Measurements from ENCODE around the gene SLC2A6. TPM values are rescaled to one million over a fixed set of nuclear protein-coding genes. Genes with fewer than 3 reads are reported as not detected.

Gene SLC2A6
- total RNA-seq, 4 donors from 2014 or later, result 0.29 to 3.7 (median 0.49) TPM

DNA sequence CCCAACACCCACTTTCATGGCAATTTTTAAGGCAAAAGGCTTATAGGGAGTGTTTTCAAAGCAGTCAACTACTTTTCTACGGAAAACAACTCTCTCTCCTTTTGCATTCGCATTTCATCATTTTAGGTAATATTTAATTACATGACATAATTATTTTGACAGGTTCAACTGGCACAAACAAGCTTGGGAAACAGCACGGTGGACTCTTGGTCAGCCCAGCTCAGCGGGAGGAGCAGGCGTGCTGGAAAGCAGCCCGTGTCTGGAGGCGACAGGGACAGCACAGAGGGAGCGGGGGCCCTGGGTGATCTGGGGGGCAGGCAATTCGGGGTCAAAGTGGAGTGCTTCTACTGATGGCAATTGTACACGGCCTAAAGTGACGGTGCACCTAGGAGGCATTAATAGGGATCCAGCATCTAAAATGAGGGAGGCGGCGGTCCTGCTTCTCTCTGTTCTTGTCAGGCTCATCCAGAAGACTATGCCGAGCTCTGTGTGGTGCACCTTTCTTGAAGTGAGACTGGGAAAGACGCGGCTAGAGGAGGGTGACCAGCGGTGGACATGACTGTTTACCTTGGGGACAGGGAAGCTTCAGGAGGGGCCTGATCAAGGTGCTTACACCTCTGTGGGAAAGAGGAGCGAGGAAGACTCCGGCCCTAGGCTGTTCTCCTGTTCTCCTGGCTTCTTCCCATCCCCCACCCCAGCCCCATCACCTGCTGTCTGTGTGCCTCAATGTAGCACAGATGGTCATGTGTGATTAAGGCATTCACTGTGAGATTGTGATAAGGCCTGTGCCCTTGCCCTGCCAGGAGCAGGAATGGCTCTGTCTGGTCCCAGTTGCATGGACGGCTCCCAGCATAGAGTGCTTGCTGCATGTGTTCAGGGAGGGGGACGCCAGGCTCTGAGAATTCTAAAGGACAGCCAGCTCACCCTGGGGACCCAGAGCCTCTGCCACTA, 42.5 kb upstream of the SLC2A6 start:
- Histone ChIP-seq H3K27me3 (peaks cover 3% of the 10 kb centered on the region), H3K4me1 (peaks cover 3% of the 10 kb centered on the region), H3K9me3 (no peaks in the 10 kb centered on the region), H3K27ac (no peak overlapping the region), H3K4me3 (no peak overlapping the region), H3K36me3 (no peaks in the 10 kb centered on the region)
- WGBS, result 88% methylated on average over 16 of the region's 21 CpGs
- TF ChIP-seq, protein P1, sequence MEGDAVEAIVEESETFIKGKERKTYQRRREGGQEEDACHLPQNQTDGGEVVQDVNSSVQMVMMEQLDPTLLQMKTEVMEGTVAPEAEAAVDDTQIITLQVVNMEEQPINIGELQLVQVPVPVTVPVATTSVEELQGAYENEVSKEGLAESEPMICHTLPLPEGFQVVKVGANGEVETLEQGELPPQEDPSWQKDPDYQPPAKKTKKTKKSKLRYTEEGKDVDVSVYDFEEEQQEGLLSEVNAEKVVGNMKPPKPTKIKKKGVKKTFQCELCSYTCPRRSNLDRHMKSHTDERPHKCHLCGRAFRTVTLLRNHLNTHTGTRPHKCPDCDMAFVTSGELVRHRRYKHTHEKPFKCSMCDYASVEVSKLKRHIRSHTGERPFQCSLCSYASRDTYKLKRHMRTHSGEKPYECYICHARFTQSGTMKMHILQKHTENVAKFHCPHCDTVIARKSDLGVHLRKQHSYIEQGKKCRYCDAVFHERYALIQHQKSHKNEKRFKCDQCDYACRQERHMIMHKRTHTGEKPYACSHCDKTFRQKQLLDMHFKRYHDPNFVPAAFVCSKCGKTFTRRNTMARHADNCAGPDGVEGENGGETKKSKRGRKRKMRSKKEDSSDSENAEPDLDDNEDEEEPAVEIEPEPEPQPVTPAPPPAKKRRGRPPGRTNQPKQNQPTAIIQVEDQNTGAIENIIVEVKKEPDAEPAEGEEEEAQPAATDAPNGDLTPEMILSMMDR (IDR thresholded peaks at IDR 0.05), result no peak
- TF ChIP-seq POLR2AphosphoS5 (IDR thresholded peaks at IDR 0.05) (no peak), POLR2A (IDR thresholded peaks at IDR 0.05) (no peak), EP300 (IDR thresholded peaks at IDR 0.05) (no peak)
- no peak for DNase-seq (ENCODE audit: low spot score in 2 of 2)

DNA sequence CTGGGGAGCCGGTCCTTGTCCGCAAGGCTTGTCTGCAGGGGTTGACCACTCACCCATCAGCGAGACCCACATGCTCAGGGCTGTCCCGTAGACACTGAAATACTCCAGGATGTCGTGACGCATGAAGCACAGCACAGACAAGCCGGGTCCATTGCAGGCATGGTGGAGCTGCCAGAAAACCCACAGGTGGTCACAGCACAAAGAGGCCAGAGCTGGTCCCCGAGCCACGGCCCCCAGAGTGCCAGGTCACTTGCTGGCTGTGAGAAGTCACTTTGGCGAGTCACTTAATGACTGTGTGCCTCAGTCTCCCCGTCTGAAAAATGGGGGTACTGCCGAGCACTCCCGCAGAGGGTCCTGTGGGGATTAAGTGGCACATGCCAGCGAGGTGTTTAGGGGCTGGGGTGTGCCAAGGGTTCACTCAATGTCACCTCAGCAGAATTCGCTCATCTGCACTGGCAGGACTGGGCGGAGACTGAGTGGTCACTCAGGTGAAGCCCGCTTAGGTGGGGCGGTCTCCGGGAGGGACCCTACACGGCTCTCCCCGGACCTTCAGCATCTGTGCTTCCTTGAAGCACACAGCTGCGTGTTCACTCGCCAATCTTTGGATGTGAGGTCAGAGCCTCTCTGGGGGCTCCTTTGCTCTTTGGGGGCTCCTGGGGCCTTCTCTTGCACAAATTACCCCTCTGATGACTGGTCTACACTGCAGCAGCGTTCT, 41.4 kb upstream of the SLC2A6 start:
- TF ChIP-seq POLR2AphosphoS5 (IDR thresholded peaks at IDR 0.05), result no peak
- no peak for TF ChIP-seq POLR2A (IDR thresholded peaks at IDR 0.05)
- TF ChIP-seq, protein P1 (IDR thresholded peaks at IDR 0.05), result no peak
- no peak for TF ChIP-seq EP300 (IDR thresholded peaks at IDR 0.05)
- no peaks in the 10 kb centered on the region for H3K9me3 ChIP-seq
- H3K27me3 ChIP-seq, result no peaks in the 10 kb centered on the region
- H3K4me1 ChIP-seq, result peaks cover 1% of the 10 kb centered on the region
- H3K4me3 ChIP-seq, result no peak overlapping the region
- DNase-seq (ENCODE audit: low spot score in 2 of 2), result no peak
- no peak overlapping the region for H3K27ac ChIP-seq
- WGBS, result 78% methylated on average over 15 of the region's 24 CpGs
- no peaks in the 10 kb centered on the region for H3K36me3 ChIP-seq

DNA sequence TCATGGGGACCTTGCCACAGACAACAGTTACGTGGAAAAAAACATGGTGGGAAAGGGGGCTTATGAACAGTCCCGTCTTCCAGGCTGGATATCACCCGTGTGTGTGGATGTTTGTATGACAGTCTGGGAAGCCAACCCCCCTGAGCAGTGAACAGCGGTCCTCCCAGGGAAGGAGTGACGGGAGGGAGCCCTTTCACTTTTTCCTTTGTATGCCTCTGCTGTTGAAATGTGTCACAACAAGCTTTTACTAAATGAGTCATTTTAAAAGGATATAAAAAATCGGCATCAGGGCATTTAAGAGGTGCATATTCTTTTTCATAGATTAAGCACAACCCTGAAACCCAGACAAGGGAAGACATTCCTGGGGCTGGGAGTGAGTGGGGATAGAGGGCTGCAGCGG, 40.8 kb upstream of the SLC2A6 start:
- Histone ChIP-seq H3K4me3 (no peak overlapping the region), H3K27me3 (no peaks in the 10 kb centered on the region), H3K36me3 (no peaks in the 10 kb centered on the region), H3K4me1 (peaks cover 7% of the 10 kb centered on the region), H3K9me3 (no peaks in the 10 kb centered on the region), H3K27ac (no peak overlapping the region)
- WGBS, result 46% methylated on average over 7 of the region's 7 CpGs
- DNase-seq (ENCODE audit: low spot score in 2 of 2), result no peak
- no peak for TF ChIP-seq POLR2AphosphoS5 (IDR thresholded peaks at IDR 0.05)

DNA sequence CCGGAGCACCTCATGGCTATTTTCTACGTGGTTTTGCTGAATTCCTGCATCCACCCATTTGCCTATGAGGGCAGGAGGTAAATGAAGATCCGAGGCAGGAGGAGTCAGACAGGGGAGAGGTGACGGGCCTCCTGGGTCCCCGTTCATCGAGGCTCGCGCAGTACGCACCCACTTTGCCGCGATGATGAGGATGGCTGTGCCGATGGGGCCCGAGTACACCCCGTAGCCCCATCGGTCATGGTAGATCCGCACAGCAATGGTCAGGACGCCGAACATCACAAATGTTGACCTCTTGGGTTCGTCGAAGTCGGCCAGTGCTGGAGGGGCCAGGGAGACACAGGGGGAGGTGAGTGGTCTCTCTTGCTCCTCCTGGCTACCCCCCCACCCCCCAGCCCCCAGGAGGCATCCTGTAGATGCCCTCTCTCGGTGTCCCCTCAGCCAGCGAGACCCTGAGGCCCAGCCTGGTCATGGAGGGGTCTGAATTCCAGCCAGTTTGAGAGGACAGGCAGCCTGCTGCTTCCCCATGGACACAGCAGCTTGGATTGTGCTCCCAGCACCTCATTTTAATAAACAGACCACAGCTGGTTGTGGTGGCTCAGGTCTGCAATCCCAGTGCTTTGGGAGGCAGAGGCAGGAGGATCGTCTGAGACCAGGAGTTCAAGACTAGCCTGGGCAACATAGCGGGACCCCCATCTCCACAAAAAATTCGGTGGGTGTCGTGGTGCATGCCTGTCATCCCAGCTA, 40.0 kb upstream of the SLC2A6 start:
- DNase-seq (ENCODE audit: low spot score in 2 of 2), result no peak
- Histone ChIP-seq H3K27ac (no peak overlapping the region), H3K4me1 (peaks cover 11% of the 10 kb centered on the region), H3K9me3 (no peaks in the 10 kb centered on the region), H3K27me3 (no peaks in the 10 kb centered on the region), H3K36me3 (no peaks in the 10 kb centered on the region), H3K4me3 (no peak overlapping the region)
- TF ChIP-seq POLR2A (IDR thresholded peaks at IDR 0.05) (no peak), EP300 (IDR thresholded peaks at IDR 0.05) (no peak), POLR2AphosphoS5 (IDR thresholded peaks at IDR 0.05) (no peak)
- TF ChIP-seq, protein P1 (IDR thresholded peaks at IDR 0.05), result no peak
- 80% methylated on average over 22 of the region's 27 CpGs for WGBS

DNA sequence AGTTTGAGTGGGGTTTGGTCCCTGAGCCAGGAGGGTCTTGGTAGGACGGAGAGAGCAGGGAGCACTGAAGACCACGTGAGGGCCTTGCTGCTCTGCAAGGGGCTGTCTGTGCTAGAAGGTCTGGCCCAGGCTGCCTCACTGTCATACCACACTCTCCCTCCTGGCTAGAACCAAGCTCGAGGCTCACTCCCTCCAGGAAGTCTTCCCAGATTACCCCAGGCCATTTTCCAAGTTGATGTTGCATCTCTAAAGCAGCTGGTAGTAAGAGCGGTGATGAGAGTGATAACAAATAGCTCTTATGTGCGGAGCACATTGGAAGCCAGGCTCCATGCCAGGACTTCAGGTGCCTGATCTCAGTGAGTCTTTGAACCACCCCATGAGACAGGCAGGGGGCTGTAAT, 39.3 kb upstream of the SLC2A6 start:
- no peaks in the 10 kb centered on the region for H3K27me3 ChIP-seq
- 67% methylated on average over 3 of the region's 5 CpGs for WGBS
- H3K4me1 ChIP-seq, result peaks cover 14% of the 10 kb centered on the region
- TF ChIP-seq POLR2A (IDR thresholded peaks at IDR 0.05) (no peak), POLR2AphosphoS5 (IDR thresholded peaks at IDR 0.05) (no peak), EP300 (IDR thresholded peaks at IDR 0.05) (no peak)
- TF ChIP-seq, protein P1 (IDR thresholded peaks at IDR 0.05), result no peak
- no peak overlapping the region for H3K4me3 ChIP-seq
- no peak overlapping the region for H3K27ac ChIP-seq
- H3K9me3 ChIP-seq, result no peaks in the 10 kb centered on the region
- DNase-seq (ENCODE audit: low spot score in 2 of 2), result no peak
- no peaks in the 10 kb centered on the region for H3K36me3 ChIP-seq
